Brain microvascular endothelial cell (primary cell): ENCODE results near the gene SMPDL3A.

ENCODE experiments used
- DNase-seq: peaks from one replicate; pipeline ENCODE4 v3.0.0-alpha.2; 2020
- H3K27ac ChIP-seq: fragments of 250-450 bp; sonication (Bioruptor Pico); 2 replicates; pipeline ENCODE4 v1.5.1; 2020; ENCODE audit warnings: mild to moderate bottlenecking, moderate library complexity
- H3K27me3 ChIP-seq: fragments of 250-450 bp; sonication (Bioruptor Pico); replicated peaks from 2 replicates; pipeline ENCODE4 v1.5.1; 2020; ENCODE audit warnings: mild to moderate bottlenecking
- H3K36me3 ChIP-seq: fragments of 250-450 bp; sonication (Bioruptor Pico); replicated peaks from 2 replicates; pipeline ENCODE4 v1.5.1; 2020; ENCODE audit warnings: mild to moderate bottlenecking
- H3K4me3 ChIP-seq: 2 replicates; pipeline ENCODE4 v1.5.1; 2011; ENCODE audit warnings: low read depth, mild to moderate bottlenecking, control low read depth, low read length, moderate library complexity
- in situ Hi-C: cut with HindIII; loops from 2 replicates; pipeline ENCODE4 v1.10.0; 2017; ENCODE audit warnings: low sequenced_read_pairs, low pct_ligation_motif_present
- TF ChIP-seq, protein P1 (sequence below): IDR thresholded peaks from 2 replicates; pipeline ENCODE4 v1.5.1; 2011; ENCODE audit warnings: low read depth, mild to moderate bottlenecking, moderate library complexity, low read length, control low read depth, inconsistent platforms; ENCODE audit errors: missing control alignments

SMPDL3A gene

DNA sequence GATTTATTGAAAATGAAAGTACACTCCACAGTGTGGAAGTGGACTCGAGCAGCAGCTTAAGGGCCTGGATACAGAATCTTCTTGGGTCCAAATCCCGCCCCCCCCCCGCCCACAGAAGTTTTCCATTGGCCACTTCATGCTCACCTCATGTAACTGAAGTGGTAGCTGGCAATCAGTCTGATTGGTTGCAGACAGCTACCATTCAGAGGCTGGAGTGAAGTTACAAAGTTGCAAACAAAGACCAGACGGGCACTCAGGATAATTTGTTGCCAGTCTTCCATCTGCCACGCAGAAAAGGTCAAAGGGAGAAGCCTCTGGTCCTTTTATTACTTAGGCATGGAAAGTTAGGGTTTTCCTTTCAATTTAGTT is 35.4 kb upstream of the SMPDL3A start:
- Histone ChIP-seq H3K36me3 (no peaks in the 10 kb centered on the region), H3K4me3 (no peak overlapping the region), H3K27me3 (no peaks in the 10 kb centered on the region), H3K27ac (no peak overlapping the region)
- no peak for DNase-seq
- TF ChIP-seq, protein P1, sequence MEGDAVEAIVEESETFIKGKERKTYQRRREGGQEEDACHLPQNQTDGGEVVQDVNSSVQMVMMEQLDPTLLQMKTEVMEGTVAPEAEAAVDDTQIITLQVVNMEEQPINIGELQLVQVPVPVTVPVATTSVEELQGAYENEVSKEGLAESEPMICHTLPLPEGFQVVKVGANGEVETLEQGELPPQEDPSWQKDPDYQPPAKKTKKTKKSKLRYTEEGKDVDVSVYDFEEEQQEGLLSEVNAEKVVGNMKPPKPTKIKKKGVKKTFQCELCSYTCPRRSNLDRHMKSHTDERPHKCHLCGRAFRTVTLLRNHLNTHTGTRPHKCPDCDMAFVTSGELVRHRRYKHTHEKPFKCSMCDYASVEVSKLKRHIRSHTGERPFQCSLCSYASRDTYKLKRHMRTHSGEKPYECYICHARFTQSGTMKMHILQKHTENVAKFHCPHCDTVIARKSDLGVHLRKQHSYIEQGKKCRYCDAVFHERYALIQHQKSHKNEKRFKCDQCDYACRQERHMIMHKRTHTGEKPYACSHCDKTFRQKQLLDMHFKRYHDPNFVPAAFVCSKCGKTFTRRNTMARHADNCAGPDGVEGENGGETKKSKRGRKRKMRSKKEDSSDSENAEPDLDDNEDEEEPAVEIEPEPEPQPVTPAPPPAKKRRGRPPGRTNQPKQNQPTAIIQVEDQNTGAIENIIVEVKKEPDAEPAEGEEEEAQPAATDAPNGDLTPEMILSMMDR: no peak
- in situ Hi-C loops: no loop called here

DNA sequence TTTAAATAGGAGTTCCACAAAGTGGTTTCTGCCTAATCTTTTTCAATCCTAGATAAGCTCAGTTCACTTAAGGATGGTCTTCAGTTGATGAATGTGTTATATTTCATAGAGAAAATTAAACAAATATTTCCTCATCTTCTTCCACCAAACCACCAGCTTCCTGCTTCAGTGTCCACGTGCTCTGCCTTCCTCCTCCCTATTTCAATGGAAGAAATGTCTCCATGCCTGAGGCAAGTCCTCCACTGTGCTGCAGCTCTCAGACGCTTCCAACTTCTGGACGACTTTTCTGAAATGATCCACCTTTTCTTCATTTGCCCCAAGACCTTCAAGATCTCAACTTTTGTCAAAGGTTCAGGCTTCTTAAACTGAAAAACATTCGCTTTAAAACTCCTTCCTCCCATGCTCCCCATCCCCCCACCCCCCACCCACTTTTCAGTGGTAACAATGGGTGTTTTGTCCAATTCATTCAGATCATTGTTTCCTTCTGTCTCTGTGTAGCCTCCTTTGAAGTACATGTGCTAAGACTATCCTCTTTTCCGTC is 34.8 kb upstream of the SMPDL3A start:
- TF ChIP-seq, protein P1: no peak

DNA sequence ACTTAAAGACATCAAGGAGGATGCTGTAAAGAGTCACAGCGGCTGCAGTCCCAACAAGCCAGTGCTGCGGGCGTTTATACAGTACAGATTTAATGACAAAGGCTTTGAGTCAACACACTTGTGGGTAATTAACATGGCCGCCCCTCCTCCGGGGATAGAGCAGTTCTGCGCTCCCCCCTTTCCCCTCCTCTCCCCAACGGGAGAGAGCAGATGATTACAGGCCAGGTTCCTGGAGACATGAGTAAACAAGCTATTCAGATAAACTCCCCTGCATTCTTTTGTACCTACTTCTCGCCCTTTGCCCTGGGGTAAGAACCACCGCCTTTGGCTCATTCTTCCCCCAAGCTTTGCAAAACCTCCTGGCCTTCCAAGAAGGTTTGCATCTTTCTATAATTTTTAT is 33.2 kb upstream of the SMPDL3A start:
- in situ Hi-C loops: no loop called here
- no peak overlapping the region for H3K4me3 ChIP-seq
- no peak for DNase-seq
- no peaks in the 10 kb centered on the region for H3K27me3 ChIP-seq
- H3K36me3 ChIP-seq: no peaks in the 10 kb centered on the region
- TF ChIP-seq, protein P1: no peak
- no peak overlapping the region for H3K27ac ChIP-seq

More for the DNA sequence above, 34.8 kb upstream of the SMPDL3A start:
- Histone ChIP-seq H3K4me3 (no peak overlapping the region), H3K36me3 (no peaks in the 10 kb centered on the region), H3K27me3 (no peaks in the 10 kb centered on the region), H3K27ac (no peak overlapping the region)
- no peak for DNase-seq
- in situ Hi-C loops: no loop called here

DNA sequence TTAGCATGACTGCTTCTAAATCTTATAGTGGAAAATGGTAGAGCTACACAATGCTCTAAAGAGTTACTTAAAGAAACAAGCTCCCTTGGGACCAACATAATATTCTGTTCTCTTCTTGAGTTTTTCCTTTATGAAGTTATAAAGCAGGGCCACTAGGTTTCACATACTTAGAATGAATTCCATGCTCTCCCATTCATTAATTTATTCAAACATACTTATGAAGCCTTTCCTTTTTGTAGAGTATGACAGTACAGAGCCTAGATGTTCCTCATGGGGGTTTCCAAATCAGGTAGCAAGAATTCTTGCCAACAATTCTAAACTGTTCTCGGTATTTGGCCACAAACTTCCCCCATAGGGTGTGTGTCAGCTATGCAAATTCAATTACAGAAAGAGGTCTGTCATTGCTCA is 30.1 kb upstream of the SMPDL3A start:
- Histone ChIP-seq H3K36me3 (no peaks in the 10 kb centered on the region), H3K27ac (no peak overlapping the region), H3K4me3 (no peak overlapping the region), H3K27me3 (no peaks in the 10 kb centered on the region)
- no peak for DNase-seq
- TF ChIP-seq, protein P1: no peak
- in situ Hi-C loops: no loop called here

DNA sequence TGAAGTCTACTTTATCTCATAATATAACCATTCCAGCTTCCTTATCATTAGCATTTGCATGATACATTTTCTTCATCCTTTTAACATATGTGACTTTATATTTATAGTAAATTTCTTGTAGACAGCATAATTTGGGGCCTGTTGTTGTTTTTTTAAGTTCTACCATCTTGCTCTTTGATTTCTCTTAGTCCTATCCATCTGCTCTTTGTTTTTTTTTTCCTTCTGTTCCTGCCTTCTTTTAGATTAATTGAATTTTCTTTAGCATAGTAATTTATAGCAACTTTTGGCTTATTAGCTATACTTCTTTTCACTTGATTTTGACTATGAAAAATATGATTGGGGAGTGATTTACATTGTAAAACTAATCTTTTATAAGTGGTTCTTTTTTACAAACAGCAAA is 28.7 kb upstream of the SMPDL3A start:
- H3K27me3 ChIP-seq: no peaks in the 10 kb centered on the region
- TF ChIP-seq, protein P1: no peak
- DNase-seq: no peak
- no peaks in the 10 kb centered on the region for H3K36me3 ChIP-seq
- in situ Hi-C loops: no loop called here
- H3K27ac ChIP-seq: no peak overlapping the region
- H3K4me3 ChIP-seq: no peak overlapping the region

DNA sequence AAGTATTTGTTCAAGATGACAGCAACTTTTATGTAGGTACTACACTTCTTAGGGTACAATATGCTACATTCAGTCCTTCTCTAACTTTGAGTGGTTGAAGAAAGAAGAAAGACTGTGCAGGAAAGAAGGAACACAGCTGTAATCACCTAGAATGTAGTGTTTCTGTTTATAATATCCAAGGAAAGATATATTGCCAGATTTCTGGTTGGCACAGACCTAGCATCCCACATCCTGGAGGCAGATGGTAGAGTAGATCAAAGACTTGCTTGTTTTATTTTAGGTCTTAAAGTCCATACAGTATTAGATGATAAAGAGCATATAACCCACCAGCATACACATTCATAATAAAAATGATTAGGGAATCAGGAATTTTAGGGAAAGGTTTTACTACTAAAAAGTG is 22.8 kb upstream of the SMPDL3A start:
- TF ChIP-seq, protein P1: no peak
- no peak overlapping the region for H3K27ac ChIP-seq
- in situ Hi-C loops: no loop called here

More for the DNA sequence above, 22.8 kb upstream of the SMPDL3A start:
- DNase-seq: no peak
- H3K4me3 ChIP-seq: no peak overlapping the region
- no peaks in the 10 kb centered on the region for H3K36me3 ChIP-seq
- no peaks in the 10 kb centered on the region for H3K27me3 ChIP-seq
